Neutrophil (primary cell): ENCODE data around the gene ITPRID2.

Experiments
- H3K27ac ChIP-seq: fragments of 200-600 bp; sonication (generic); 2 replicates; pipeline ENCODE4 v1.5.1; 2016; ENCODE audit warnings: mild to moderate bottlenecking, moderate library complexity
- H3K27me3 ChIP-seq: fragments of 200-600 bp; sonication (generic); 2 replicates; pipeline ENCODE4 v1.6.0; 2016; ENCODE audit warnings: mild to moderate bottlenecking
- H3K36me3 ChIP-seq: fragments of 200-600 bp; sonication (generic); 2 replicates; pipeline ENCODE4 v1.5.1; 2017
- H3K4me1 ChIP-seq, 2 experiments: fragments of 200-600 bp in 1 of 2; sonication (generic) in 1 of 2; 1 replicate in 1 of 2; 2 replicates in 1 of 2; pipeline versions ENCODE4 v1.5.1 to v1.6.1; 2013 to 2016; ENCODE audit warnings: low read depth in 1 of 2, low read length in 1 of 2, mild to moderate bottlenecking in 1 of 2, moderate library complexity in 1 of 2; ENCODE audit not compliant: control insufficient read depth in 1 of 2, insufficient read depth in 1 of 2
- H3K4me3 ChIP-seq, 2 experiments: fragments of 200-600 bp in 1 of 2; sonication (generic) in 1 of 2; 1 replicate in 1 of 2; 2 replicates in 1 of 2; pipeline ENCODE4 v1.5.1; 2013 to 2016; ENCODE audit warnings: low read depth in 1 of 2, low read length in 1 of 2, mild to moderate bottlenecking in 1 of 2, moderate library complexity in 1 of 2
- H3K9me3 ChIP-seq: fragments of 200-600 bp; sonication (generic); 2 replicates; pipeline ENCODE4 v1.5.1; 2016
- TF ChIP-seq, protein P1 (sequence below): fragments of 200-600 bp; sonication (generic); IDR thresholded peaks from 2 replicates; pipeline ENCODE4 v1.5.1; 2016; ENCODE audit warnings: antibody characterized with exemption

ITPRID2 gene

DNA sequence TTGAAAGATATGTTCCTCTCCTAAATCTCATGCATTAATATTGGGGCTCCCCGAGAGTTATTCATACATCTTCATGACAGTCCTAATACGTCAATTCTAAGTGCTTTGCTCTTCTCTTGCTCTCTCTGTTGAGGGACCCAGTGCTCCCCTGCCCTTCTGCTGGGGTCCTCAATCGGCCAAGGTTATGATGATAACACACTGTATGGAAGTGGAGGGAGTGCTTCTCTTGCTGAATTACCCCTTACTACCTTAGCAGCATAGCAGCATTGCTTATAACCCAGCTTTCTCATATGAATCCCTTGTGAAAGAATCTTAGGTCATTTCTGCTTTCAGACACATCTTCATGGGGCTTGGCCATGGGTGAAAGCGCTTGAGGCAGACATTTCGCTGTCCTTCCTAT is 43.2 kb downstream of the ITPRID2 start:
- TF ChIP-seq, protein P1, sequence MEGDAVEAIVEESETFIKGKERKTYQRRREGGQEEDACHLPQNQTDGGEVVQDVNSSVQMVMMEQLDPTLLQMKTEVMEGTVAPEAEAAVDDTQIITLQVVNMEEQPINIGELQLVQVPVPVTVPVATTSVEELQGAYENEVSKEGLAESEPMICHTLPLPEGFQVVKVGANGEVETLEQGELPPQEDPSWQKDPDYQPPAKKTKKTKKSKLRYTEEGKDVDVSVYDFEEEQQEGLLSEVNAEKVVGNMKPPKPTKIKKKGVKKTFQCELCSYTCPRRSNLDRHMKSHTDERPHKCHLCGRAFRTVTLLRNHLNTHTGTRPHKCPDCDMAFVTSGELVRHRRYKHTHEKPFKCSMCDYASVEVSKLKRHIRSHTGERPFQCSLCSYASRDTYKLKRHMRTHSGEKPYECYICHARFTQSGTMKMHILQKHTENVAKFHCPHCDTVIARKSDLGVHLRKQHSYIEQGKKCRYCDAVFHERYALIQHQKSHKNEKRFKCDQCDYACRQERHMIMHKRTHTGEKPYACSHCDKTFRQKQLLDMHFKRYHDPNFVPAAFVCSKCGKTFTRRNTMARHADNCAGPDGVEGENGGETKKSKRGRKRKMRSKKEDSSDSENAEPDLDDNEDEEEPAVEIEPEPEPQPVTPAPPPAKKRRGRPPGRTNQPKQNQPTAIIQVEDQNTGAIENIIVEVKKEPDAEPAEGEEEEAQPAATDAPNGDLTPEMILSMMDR, result no peak
- no peak overlapping the region for H3K27ac ChIP-seq
- no peak overlapping the region for H3K4me3 ChIP-seq
- no peaks in the 10 kb centered on the region for H3K9me3 ChIP-seq
- peaks cover 7% of the 10 kb centered on the region for H3K36me3 ChIP-seq
- no peaks in the 10 kb centered on the region for H3K27me3 ChIP-seq
- H3K4me1 ChIP-seq, result peaks cover 18 to 22% of the 10 kb centered on the region in 2 experiments

DNA sequence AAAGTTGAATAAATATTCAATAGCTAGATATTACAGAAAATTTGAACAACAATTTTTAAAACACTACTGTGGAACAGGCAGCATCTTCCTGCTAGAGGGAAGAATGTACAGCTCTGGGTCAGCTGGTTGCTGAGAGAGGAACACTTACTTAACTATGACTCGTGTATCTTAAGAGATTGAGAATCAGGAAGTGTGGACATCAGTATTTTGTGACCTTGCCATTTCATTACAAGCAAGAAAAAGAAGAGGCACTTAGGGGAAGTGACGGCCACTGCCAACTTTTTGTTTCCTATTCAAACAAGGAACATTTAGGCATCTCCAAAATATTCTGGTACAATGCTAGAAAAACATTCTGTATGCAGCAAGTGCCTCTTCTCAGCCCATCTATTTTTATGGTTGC is 45.9 kb downstream of the ITPRID2 start:
- H3K36me3 ChIP-seq, result no peaks in the 10 kb centered on the region
- TF ChIP-seq, protein P1, result no peak
- H3K4me3 ChIP-seq, result no peak overlapping the region

GRCh38 chr2:181943411-181944124 is 52.0 kb downstream of the ITPRID2 start:
- no peak overlapping the region for H3K4me3 ChIP-seq
- no peaks in the 10 kb centered on the region for H3K9me3 ChIP-seq
- H3K4me1 ChIP-seq, result peaks cover 10 to 12% of the 10 kb centered on the region in 2 experiments
- no peaks in the 10 kb centered on the region for H3K27me3 ChIP-seq
- H3K36me3 ChIP-seq, result no peaks in the 10 kb centered on the region
- H3K27ac ChIP-seq, result no peak overlapping the region
- TF ChIP-seq, protein P1, result no peak

More for the DNA sequence above, 45.9 kb downstream of the ITPRID2 start:
- H3K27ac ChIP-seq, result peak overlapping the region; percentile 84
- H3K27me3 ChIP-seq, result no peaks in the 10 kb centered on the region
- peaks cover 18 to 22% of the 10 kb centered on the region in 2 experiments for H3K4me1 ChIP-seq
- no peaks in the 10 kb centered on the region for H3K9me3 ChIP-seq

DNA sequence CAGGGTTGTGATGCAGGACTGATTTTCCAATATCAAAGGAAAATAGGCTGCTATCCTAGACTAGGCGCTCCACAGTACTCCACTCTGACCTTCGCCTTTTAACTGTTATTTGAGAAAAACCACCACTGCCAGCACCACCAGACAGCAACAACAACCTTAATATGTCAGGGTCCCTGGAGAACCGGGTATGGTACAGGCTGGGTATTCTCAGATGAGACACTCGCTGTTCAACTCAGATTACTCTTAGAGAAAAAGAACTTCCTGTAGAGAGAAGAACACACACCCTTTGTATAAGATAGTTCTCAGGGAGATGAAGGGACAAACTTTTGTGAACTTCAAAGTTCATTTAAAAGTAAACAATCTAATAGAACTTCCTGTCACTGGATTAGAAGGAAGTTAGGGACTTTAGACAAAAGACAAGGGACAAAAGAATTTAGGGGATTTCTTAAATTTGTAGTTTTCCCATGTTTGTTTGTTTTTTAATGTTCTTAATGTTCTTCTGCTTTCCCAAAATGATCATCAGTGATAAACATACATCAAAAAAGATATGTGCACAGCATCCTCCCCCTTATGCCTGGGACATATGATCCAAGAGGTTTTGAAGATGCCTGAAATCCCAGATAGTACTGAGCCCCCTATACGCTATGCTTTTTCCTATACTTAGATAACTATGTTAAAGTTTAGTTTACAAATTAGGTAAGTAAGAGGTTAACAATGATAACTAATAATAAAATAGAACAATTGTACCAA is 52.8 kb downstream of the ITPRID2 start:
- H3K27me3 ChIP-seq, result no peaks in the 10 kb centered on the region
- H3K27ac ChIP-seq, result no peak overlapping the region
- TF ChIP-seq, protein P1, result no peak
- H3K4me1 ChIP-seq, result peaks cover 10 to 11% of the 10 kb centered on the region in 2 experiments
- H3K4me3 ChIP-seq, result no peak overlapping the region
- H3K9me3 ChIP-seq, result no peaks in the 10 kb centered on the region
- H3K36me3 ChIP-seq, result no peaks in the 10 kb centered on the region

GRCh38 chr2:181944914-181945291 is 53.4 kb downstream of the ITPRID2 start:
- Histone ChIP-seq H3K4me3 (no peak overlapping the region), H3K27ac (no peak overlapping the region), H3K4me1 (peaks cover 10 to 11% of the 10 kb centered on the region in 2 experiments), H3K9me3 (no peaks in the 10 kb centered on the region), H3K27me3 (no peaks in the 10 kb centered on the region), H3K36me3 (no peaks in the 10 kb centered on the region)
- TF ChIP-seq, protein P1, result no peak
